Epithelial cell of esophagus (primary cell): ENCODE data around the gene PRAMEF13.
"Not testable (repeated sequence)": the region's sequence is repeated elsewhere in the genome, so short reads cannot be mapped to it uniquely, and the experiment has no call there.

ENCODE experiments used
- DNase-seq: peaks from one replicate; pipeline ENCODE4 v3.0.0; 2010; ENCODE audit warnings: low read depth
- H3K4me3 ChIP-seq: 2 replicates; pipeline ENCODE4 v1.5.1; 2011; ENCODE audit warnings: mild to moderate bottlenecking, low read length, control low read depth
- CTCF ChIP-seq: IDR thresholded peaks from 2 replicates; pipeline ENCODE4 v1.5.1; 2011; ENCODE audit warnings: low read depth, mild to moderate bottlenecking, low read length, control low read depth, inconsistent platforms; ENCODE audit not compliant: insufficient read depth; ENCODE audit errors: missing control alignments

The PRAMEF13 gene

GRCh38 chr1:13201309-13201708, at the start of gene PRAMEF13:
TSS of gene PRAMEF13 (minus strand) at chr1:13201409. CDS start at chr1:13199589, 1,820 bp downstream.
- not testable (repeated sequence) for DNase-seq, H3K4me3 ChIP-seq

- H3K4me3 ChIP-seq, DNase-seq: not testable (repeated sequence)
Observed at GRCh38 chr1:13247122-13247521, 45.9 kb upstream of the PRAMEF13 start.

GRCh38 chr1:13246554-13246871, 45.3 kb upstream of the PRAMEF13 start:
- DNase-seq, H3K4me3 ChIP-seq: not testable (repeated sequence)

- not testable (repeated sequence) for H3K4me3 ChIP-seq, DNase-seq
Observed at GRCh38 chr1:13245841-13246553, 44.8 kb upstream of the PRAMEF13 start.

GRCh38 chr1:13243536-13244263, 42.5 kb upstream of the PRAMEF13 start:
- DNase-seq, H3K4me3 ChIP-seq: not testable (repeated sequence)

GRCh38 chr1:13239633-13240032, 38.4 kb upstream of the PRAMEF13 start:
- DNase-seq = not testable (repeated sequence)

GRCh38 chr1:13237572-13237971, 36.4 kb upstream of the PRAMEF13 start:
- DNase-seq, H3K4me3 ChIP-seq: not testable (repeated sequence)

More at GRCh38 chr1:13239633-13240032, 38.4 kb upstream of the PRAMEF13 start:
- H3K4me3 ChIP-seq = not testable (repeated sequence)

- DNase-seq, H3K4me3 ChIP-seq: not testable (repeated sequence)
Observed at GRCh38 chr1:13234057-13234456, 32.8 kb upstream of the PRAMEF13 start.

- not testable (repeated sequence) for DNase-seq, H3K4me3 ChIP-seq
Observed at GRCh38 chr1:13232056-13232455, 30.8 kb upstream of the PRAMEF13 start.

- not testable (repeated sequence) for H3K4me3 ChIP-seq, DNase-seq
Observed at GRCh38 chr1:13231061-13231750, 30.0 kb upstream of the PRAMEF13 start.

- H3K4me3 ChIP-seq, DNase-seq: not testable (repeated sequence)
Observed at GRCh38 chr1:13230601-13231000, 29.4 kb upstream of the PRAMEF13 start.

- not testable (repeated sequence) for DNase-seq, H3K4me3 ChIP-seq
Observed at GRCh38 chr1:13230096-13230495, 28.9 kb upstream of the PRAMEF13 start.

GRCh38 chr1:13228343-13228781, 27.2 kb upstream of the PRAMEF13 start:
- DNase-seq = no peak
- no peak for TF ChIP-seq CTCF

GRCh38 chr1:13227271-13228055, 26.3 kb upstream of the PRAMEF13 start:
- DNase-seq, H3K4me3 ChIP-seq: not testable (repeated sequence)

More at GRCh38 chr1:13228343-13228781, 27.2 kb upstream of the PRAMEF13 start:
- H3K4me3 ChIP-seq = no peak overlapping the region

- DNase-seq = not testable (repeated sequence)
Observed at GRCh38 chr1:13225675-13226204, 24.5 kb upstream of the PRAMEF13 start, which contains the start of gene PRAMEF18. TSS of gene PRAMEF18 (minus strand) at chr1:13226154. CDS start at chr1:13226106, 48 bp downstream.

More at GRCh38 chr1:13225675-13226204, 24.5 kb upstream of the PRAMEF13 start, which contains the start of gene PRAMEF18:
- not testable (repeated sequence) for H3K4me3 ChIP-seq
